NCI-H526 treated with DMSO at 0.1 percent for 48 hours (cell line): Measurements from ENCODE around the gene ZNF564.
"Not testable (repeated sequence)": the region's sequence is repeated elsewhere in the genome, so short reads cannot be mapped to it uniquely, and the experiment has no call there.

Experiments
- DNase-seq: peaks from one replicate; lab custom pipeline; 2025; lab: John Stamatoyannopoulos, UW

Gene ZNF564

GRCh38 chr19:12551060-12551832, at the start of gene ZNF564:
TSS of gene ZNF564 (minus strand) at chr19:12551482. CDS start at chr19:12551332, 150 bp downstream.
- DNase-seq = peak; percentile 97

- DNase-seq = no peak
Observed at GRCh38 chr19:12597594-12597993, 46.3 kb upstream of the ZNF564 start.

- no peak for DNase-seq
Observed at GRCh38 chr19:12596927-12597548, 45.8 kb upstream of the ZNF564 start.

GRCh38 chr19:12596485-12596884, 45.2 kb upstream of the ZNF564 start:
- no peak for DNase-seq

- no peak for DNase-seq
Observed at GRCh38 chr19:12581100-12581499, 29.8 kb upstream of the ZNF564 start.

GRCh38 chr19:12580180-12580694, 29.0 kb upstream of the ZNF564 start:
- no peak for DNase-seq

GRCh38 chr19:12578641-12579040, 27.4 kb upstream of the ZNF564 start:
- no peak for DNase-seq

GRCh38 chr19:12574036-12574435, 22.8 kb upstream of the ZNF564 start:
- DNase-seq = no peak

GRCh38 chr19:12567951-12568350, 16.7 kb upstream of the ZNF564 start:
- DNase-seq = no peak

- not testable (repeated sequence) for DNase-seq
Observed at GRCh38 chr19:12566380-12566779, 15.1 kb upstream of the ZNF564 start.

- peak; percentile 72 for DNase-seq
Observed at GRCh38 chr19:12564016-12564664, 12.9 kb upstream of the ZNF564 start.

GRCh38 chr19:12555456-12555930, 4.2 kb upstream of the ZNF564 start:
- DNase-seq = no peak

- DNase-seq = no peak
Observed at GRCh38 chr19:12546903-12547302, 4.4 kb downstream of the ZNF564 start.

- no peak for DNase-seq
Observed at GRCh38 chr19:12546068-12546467, 5.2 kb downstream of the ZNF564 start.

- DNase-seq = no peak
Observed at GRCh38 chr19:12545267-12545666, 6.0 kb downstream of the ZNF564 start.

GRCh38 chr19:12544401-12544876, 6.8 kb downstream of the ZNF564 start:
- no peak for DNase-seq

GRCh38 chr19:12543855-12544254, 7.4 kb downstream of the ZNF564 start:
- no peak for DNase-seq

GRCh38 chr19:12527034-12527836, 24.0 kb downstream of the ZNF564 start:
- DNase-seq = no peak

- no peak for DNase-seq
Observed at GRCh38 chr19:12526542-12526941, 24.7 kb downstream of the ZNF564 start.

- no peak for DNase-seq
Observed at GRCh38 chr19:12521996-12522395, 29.3 kb downstream of the ZNF564 start.

- no peak for DNase-seq
Observed at GRCh38 chr19:12513531-12514061, 37.7 kb downstream of the ZNF564 start.
